HG02973 (cell line): ENCODE measurements around the gene C1orf159.

Source experiments
- ATAC-seq: cut with Tn5 transposase; IDR thresholded peaks from one replicate; pipeline ENCODE4 v1.9.1; 2021; ENCODE audit warnings: moderate library complexity; ENCODE audit not compliant: unreplicated experiment

Gene C1orf159

DNA sequence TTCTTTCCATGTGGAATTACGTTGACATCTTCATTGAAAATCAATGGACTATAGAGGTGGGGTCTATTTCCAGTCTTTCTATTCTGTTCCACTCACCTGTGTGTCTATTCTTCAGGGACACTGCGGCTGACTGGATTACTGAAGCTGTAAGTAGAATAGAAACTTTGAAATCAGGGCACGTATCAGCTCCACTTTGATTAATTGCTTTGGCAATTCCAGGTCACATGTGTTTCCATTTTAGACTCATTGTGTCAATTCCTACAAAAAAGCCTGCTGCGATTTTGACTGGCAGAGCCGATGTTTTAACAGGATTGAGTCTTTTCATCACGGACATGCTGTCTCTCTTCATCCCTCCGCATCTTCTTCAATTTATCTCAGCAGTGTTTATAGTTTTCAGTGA is 20.9 kb downstream of the C1orf159 start:
- ATAC-seq, result no peak

DNA sequence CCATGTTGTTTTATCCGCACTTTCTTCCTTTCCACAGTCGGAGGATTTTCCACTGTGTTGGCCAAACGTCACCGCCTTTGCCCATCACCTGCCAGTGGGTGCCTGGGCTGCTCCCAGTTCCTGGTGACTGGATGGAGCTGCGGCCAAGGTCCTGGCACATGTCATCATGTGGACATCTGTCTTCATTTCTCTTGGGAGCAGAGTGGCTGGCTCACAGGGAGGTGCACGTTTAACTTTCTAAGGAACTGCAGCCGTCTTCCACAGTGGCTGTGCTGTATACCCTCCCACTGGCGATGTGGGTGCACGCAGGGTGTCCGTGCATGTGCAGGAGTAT is 22.3 kb downstream of the C1orf159 start:
- ATAC-seq, result no peak

DNA sequence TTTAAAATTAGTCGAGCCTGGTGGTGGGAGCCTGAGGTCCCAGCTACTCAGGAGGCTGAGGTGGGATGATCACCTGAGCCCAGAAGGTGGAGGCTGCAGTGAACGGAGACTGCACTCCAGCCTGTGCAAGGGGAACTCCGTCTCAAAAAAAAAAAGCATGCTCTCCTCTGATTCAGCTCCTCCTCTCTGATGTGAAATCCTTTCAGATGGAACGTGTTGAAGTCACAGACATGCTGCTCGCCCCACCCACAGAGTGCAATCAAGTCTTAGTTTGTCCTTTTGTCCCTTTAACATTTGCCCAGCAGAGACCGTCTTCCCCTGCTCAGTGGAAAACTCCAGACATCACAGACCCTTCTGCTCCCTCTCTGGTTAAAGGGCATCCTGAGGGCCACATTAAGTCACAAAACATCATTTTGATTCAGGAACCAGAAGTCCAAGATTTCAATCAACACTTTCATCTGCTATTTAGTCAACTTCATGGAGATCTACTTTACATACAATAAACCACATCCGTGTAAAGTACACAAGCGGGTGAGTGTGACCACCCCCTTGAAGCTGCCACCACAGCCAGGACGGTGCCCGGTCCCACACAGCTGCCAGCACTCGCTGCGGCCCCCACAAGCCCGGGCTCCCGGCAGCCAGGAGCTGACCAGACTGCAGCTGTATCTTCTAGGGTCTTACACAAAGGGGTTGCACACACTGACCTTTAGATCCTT is 22.8 kb downstream of the C1orf159 start:
- ATAC-seq, result no peak

DNA sequence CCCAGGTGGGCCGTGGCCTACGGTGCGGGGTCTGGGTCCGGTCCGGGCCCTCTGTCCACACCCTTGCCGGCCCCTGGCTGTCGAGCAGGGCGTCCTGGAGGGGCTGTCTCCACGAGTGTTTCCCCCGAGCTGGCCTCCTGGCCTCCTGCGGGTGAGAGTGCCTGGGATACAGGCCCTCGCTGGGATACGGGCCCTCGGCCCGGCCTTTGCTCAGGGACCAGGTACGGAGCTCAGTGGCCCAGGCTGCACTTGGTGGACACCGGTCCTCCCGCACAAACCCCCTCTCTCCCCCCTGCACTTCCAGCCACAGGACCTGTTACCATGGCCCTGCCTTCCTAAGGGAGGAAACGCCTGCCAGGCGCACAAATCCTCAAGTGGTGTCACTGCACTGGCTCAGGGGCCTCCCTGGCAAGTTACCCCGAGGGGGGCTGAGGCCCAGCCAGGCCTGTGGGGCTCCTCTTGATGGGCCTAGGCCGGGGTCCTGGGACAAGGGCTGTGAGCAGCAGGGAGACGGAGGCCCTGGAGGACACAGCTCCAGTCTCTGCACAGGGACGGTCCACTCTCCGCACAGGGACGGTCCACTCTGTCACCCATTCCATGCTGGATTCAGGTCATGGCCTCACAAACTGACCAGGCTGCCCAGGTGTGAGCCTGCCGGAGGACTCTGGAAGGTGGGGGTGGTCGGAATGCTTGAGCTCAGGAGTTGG is 23.6 kb downstream of the C1orf159 start:
- no peak for ATAC-seq

DNA sequence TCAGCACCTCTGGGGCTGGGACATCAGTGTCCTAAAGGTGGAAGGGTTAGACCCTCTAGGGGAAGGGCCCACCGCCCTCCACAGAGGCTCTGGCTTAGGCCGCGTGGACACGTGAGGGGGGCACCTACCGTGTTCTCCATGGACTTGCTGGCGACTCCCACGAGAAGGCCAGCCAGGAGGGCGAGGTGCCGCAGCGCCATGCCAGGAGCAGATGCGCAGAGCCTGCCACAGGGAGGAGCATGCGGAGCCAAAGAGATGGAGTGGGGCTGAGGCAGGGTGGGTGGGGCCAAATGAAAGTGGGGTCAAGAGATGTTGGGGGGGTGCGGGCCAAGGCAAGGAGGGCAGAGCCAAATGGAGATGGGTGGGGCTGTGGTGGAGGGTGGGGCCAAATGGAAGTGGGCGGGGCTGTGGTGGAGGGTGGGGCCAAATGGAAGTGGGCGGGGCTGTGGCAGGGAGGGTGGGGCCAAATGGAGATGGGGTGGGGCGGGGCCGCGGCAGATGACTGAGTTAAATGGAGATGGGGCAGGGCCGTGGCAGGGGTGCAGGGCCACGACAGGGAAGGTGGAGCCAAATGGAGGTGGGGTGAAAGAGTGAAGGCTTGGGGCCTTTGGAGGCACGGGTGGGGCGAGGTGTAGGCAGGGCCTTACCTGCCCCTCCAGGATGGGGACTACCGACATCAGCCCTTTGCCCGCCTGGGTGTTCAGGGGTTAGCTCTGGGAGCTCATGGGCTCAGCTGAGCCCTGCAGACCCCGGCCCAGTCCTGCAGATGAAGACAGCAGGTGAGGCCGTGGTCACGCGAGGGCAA is 24.3 kb downstream of the C1orf159 start:
- ATAC-seq, result no peak

DNA sequence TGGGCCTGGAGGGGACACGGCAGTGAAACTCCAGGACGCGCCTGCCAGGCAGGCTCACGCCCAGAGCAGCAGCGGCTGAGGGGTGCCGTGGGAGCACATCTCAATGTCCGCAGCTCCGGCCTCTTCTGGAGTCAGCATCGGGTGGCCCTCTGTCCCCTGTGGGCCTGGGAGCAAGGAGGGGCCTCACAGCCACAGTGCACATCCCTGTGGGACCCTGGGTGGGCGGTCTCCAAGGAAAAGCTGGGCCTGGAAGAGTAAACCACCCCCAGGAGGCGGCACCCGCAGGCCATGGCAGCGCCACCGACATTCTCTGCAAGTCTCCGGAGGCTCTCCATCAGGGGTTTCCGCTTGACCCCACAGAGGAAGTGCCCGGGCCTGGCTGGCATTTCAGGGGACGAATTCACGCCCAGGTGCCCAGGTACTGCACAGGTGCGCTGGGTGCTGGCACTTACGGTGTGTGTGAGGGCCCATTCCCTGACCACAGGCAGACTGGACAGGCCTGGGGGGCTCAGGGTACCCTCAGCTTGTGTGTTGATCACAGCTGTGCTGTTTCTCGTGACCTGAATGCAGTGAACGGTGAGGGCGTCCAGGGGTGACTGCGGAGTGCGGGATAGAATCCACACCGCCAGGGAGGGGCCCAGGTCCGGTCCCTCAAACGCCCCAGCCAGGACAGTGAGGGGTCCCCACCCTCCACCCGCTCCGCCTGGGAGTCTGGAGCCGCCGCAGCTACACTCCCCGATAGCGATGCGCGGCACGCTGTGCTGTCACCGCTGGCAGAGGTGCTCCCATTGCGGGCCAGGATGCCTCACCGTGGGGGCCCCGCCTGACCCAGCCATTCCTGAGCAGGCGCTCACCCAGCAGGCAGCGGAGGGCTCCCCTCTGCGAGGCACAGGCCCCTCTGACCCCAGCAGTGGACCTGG is 25.2 kb downstream of the C1orf159 start:
- ATAC-seq, result no peak

DNA sequence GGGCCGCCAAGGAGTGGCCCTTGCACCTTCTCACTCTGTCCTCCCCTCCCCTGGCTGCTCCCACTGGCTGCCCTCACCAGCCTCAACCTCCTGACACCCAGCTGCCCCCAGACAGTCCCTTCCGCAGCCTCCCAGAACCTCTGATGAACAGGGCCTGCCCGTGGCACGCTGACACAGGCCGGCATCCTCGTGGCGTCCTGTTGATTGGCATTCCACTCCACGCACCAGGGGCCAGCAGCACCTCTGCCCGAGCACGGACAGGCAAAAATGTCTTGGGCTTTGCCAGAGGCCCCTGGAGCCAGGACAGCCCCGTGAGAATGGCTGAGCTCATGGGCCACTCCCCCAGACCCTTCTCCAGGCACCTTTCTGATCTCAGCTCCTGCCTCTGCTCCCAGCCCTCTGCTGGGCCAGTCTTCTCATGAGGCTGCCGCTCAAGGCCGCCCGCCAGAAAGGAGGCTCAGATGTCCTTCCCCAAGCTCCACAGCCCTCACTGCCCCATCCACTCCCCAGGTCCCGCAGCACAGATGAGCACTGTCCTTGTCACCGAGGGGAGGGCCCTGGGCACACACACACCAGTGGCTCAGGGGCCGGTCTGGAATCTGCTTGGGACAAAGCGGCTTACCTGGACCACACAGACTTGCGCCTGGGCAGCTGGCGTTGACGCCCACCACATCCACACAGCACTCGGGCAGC is 26.0 kb downstream of the C1orf159 start:
- no peak for ATAC-seq

DNA sequence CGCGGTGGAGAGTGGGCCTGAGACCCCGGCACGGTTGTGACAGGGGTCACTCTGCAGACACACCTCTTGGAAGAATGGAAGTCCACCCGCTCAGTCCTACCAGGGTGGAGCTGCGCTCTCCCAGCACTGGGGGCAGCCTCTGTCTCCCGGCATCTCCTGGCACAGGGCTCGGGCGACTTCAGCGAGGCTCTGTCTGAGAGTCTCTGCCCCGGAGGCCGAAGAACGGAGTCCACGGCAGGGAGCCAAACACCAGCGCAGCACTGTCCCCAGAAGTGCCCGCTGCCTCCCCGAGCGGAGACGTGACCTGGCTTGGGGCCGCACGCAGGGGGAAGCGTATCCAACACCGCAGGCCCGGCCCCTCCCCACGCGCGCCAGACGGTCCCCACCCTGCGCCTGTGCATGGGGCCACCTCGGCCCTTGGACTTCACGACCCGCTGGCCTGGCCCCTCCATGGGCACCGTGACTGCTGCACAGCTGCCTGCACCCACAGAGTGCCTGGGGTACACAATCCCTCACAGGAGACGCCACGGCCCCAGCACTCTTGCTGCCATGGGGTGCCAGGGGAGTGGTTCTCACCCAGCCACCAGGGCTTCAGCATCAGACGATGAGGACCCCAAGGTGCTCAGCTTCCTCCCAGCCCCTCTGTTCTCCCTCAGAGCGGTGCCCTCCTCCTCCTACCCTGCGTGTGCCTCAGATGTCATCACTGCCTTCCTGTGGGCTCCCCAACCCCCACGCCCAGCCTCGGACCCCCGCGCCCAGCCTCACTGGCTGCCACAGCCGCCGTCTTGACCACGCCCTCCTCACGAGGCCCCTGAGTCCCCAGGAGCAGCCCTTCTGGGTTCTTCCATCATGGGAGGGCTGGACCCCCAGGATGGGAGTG is 26.8 kb downstream of the C1orf159 start:
- no peak for ATAC-seq

DNA sequence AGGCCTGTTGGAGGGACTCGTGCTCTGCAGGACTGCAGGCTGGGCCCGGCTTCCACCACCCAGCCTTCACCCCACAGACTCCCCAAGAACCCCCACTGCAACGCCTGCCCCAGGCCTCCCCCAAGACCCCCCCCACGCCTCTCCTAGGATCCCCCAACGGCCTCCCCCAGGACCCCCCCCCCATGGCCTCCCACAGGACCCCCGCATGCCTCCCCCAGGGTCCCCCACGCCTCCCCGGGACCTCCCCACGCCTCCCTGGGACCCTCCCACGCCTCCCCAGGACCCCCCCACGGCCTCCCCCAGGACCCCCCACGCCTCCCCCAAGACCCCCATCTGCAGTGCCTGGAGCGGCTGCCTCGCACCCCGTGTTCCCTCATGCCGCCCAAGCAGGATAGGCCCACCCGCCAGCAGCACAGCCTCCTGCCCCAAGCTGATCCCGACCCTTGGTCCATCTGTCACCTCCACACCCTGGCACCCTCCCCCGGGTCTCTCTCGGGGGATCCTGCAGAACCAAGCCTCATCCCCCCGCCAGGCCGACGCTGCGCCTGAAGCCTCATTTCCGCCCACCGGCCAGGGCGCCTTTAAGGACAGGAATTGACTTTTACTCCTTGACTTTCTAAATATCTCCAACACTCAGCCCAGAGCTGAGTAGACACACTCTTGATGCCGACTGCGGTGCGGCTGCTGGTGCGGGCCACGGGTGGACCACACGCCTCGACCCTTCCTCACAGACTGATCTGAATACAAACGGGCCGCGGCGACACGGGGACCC is 27.7 kb downstream of the C1orf159 start:
- ATAC-seq, result no peak

DNA sequence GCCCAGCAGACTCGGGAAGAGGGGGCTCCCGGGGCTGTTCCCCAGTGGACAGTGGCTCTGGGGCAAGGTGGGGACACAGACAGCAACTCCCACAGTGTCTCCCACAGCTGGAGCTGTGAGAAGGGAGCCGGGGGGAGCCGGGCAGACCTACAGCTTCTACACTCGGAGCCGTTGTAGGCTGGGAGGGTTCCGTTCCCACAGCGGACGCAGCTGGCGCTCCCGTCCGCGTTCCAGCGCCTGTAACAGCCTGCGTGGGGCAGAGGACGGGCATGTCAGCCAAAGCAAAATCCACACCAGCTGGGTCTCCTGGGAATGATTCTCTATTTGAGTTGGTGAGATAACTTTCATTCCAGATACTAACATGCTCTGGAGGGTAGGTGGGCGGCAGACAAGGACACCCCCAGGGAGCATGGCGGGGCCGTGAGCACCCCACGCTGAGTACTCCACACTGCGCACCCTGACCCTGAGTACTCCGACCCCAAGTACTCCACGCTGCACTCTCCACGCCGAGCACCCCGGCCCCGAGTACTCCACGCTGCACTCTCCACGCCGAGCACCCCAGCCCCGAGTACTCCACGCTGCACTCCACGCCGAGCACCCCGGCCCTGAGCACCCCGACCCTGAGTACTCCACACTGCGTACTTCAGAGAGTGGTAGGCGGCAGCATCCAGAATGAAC is 28.4 kb downstream of the C1orf159 start:
- no peak for ATAC-seq

DNA sequence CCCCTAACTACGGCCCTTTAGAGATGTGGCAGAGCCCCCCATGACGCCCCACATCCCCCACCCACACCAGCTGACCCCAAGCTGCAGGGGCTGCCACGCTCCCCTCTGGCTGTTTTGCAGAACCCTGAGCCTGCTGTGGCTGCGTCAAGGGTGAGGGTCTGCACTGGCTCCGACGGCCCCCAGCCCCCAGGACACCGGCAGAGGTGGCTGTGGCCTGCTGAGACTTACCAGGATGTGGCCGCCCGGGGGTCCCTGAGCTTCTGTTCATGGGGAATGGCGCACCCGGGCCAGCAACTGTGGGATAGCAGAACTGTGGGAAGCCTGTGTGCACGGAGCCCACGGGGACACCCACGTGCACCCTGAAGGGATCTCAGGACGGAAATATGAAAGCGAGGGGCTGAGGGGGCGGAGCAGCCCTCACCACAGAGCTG is 29.0 kb downstream of the C1orf159 start:
- ATAC-seq, result no peak

DNA sequence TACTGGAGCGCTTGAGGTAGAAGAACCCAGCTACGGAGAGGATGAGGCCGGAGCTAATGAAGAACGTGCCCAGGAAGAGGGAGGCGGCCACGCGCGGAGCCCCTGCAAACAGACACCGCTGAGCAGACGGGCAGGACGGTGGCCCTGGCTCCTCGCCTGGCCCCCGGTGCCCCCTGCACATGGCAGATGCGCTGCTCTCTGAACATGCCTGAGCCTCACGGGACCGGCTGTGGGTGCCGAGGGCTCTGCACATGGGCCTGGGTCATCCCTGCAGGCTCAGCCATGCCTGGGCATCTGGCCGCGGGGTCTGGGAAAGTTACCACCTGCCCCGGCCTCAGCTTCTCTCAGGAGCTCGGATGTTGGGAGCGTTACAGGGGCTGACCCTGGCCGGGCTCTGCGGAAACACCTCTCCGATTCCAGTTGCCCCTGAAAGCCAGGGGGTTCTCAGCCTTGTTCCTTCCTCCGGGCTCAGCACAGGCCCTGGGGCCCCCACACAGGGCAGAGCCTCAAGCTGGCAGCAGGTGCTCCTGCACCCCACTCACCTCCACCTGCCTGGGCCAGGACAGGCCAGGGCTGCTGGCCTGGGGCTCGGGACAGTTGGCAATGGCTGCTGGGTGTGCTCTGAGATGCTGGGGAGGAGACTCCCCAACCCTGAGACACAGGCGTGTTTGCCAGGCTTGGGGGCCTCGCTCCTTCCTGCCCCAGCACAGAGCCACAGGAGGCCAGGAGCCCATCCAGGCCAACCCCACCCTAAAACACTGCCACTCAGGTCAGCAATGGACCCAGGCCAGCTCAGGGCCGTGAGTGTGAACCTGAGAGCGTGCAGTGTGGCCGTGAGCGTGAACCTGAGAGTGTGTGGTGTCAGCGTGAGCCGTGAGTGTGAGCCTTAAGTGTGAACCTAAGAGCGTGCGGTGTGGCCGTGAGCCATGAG is 29.7 kb downstream of the C1orf159 start:
- no peak for ATAC-seq

DNA sequence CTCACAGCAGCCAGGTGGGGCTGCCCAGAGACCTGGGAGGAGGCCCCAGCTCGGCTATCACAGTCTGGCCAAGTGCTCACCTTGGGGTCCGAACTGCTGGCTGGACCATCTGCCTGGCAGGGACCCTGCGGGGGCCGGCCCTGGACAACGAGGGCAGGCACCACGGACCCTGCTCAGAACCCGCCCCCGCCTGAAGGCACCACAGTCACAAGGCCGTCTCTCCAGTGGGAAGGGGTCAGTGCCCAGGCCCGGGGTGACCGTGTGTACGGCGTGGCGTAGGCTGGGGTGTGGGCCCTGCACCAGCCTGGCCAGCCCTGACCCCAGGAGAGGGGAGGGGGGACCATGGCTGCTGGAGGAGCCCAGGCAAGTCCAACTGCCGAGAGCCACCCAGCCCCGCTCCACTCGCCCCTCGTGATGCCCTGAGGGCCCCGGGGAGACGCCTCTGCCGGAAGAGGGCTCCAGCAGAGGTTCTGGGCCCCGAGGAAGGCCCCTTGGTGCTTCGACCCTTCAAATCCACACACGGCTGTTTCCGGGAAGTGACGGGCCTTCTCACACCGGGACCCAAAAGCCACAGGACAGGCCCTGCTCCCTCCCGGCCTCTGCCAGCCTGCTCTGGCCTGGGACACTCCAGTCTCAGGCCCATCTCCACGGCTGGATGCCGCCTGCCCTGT is 30.6 kb downstream of the C1orf159 start:
- ATAC-seq, result no peak

DNA sequence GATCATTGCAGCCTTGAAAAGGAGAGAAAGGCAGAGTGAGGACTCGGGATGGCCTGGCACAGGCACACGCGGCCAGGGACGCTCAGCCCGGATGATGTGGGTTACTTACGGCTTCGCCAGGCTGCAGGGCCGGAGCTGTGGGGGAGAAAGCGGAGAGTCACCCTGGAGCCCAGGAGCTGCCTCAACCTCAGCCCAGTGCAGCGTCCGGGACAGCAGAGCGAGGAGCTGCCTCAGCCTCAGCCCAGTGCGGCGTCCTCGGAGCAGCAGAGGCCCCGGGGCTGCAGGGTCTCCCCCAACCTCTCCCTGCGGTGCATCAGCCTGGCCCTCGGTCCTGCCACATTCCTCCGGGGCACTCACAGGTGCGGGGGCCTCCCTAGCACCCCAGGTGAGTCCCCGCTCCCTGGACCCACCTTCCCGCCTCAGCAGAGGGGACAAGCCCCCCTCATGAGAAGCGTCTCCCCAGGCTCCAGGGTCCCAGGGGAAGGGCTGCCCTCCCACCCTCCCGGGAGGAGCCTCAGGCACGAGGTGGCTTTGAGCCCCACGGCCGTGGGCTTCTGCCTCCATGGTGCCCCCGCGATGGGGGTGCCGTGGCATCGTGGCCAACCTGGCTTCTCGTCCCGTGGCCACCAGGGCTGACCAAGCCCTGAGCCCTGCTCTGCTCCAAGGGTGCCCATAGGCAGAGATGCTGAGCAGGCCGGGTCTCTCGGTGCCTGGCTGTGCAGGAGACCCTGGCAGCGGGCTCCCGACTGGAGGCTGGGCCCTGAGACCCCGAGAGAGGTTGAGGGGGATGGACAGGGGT is 31.3 kb downstream of the C1orf159 start:
- no peak for ATAC-seq
